GM06990 (cell line): ENCODE measurements around the gene SYT1.

Experiments
- DNase-seq: peaks from one replicate; pipeline ENCODE4 v3.0.0-alpha.2; 2011; ENCODE audit not compliant: insufficient read length; ENCODE audit errors: extremely low read depth
- H3K27me3 ChIP-seq: replicated peaks from 2 replicates; pipeline ENCODE4 v1.6.0; 2011; ENCODE audit warnings: low read length; ENCODE audit not compliant: control insufficient read depth, insufficient read depth
- H3K36me3 ChIP-seq: 2 replicates; pipeline ENCODE4 v1.5.1; 2011; ENCODE audit warnings: low read length; ENCODE audit not compliant: control insufficient read depth, insufficient read depth
- H3K4me3 ChIP-seq: replicated peaks from 2 replicates; pipeline ENCODE4 v1.5.1; 2011; ENCODE audit warnings: low read depth, mild to moderate bottlenecking, control low read depth, low read length
- TF ChIP-seq, protein P1 (sequence below): IDR thresholded peaks from 2 replicates; pipeline ENCODE4 v1.5.1; 2011; ENCODE audit warnings: low read length, control low read depth, mild to moderate bottlenecking, inconsistent platforms; ENCODE audit not compliant: insufficient read depth, poor library complexity, severe bottlenecking

The SYT1 gene

DNA sequence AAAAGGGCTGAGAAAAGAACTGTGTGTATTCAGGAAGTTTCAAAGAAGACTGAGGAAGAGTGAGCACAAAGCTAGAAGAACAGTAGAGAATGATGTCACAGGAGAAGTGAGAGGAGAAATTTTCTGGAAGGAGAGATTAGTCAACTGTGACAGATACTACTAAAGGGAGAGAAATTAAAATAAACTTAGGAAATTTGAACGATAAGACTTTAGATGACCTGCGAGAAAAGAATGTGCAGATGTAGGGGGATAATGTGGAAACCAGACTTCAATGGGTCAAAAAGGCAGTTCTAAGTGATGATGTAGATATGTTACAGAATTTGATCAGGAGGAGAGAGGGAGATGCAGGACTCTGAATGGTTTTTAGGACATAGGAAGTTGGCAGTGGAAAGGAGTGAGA is 287.4 kb downstream of the SYT1 start:
- TF ChIP-seq, protein P1, sequence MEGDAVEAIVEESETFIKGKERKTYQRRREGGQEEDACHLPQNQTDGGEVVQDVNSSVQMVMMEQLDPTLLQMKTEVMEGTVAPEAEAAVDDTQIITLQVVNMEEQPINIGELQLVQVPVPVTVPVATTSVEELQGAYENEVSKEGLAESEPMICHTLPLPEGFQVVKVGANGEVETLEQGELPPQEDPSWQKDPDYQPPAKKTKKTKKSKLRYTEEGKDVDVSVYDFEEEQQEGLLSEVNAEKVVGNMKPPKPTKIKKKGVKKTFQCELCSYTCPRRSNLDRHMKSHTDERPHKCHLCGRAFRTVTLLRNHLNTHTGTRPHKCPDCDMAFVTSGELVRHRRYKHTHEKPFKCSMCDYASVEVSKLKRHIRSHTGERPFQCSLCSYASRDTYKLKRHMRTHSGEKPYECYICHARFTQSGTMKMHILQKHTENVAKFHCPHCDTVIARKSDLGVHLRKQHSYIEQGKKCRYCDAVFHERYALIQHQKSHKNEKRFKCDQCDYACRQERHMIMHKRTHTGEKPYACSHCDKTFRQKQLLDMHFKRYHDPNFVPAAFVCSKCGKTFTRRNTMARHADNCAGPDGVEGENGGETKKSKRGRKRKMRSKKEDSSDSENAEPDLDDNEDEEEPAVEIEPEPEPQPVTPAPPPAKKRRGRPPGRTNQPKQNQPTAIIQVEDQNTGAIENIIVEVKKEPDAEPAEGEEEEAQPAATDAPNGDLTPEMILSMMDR, result no peak
- no peak overlapping the region for H3K4me3 ChIP-seq
- H3K27me3 ChIP-seq, result no peaks in the 10 kb centered on the region
- DNase-seq, result no peak
- no peaks in the 10 kb centered on the region for H3K36me3 ChIP-seq

DNA sequence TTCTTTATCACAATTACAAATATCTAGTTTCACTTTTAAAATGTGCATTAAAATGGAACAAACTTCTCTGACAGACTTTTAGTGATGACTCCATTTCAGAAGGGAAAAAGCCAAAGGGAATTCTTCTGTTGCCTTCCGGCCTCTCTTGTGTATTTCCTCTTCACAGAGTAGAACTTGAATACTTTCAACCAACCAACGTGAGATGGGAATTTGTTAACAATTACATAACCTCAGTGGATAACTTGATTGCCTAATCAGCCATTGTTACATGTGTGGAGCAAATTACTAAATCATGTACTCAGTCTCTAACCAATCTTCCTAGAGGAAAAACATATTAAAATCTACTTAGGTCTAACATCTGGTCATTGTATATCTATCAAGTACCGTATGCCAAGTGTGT is 291.1 kb downstream of the SYT1 start:
- Histone ChIP-seq H3K36me3 (no peaks in the 10 kb centered on the region), H3K27me3 (no peaks in the 10 kb centered on the region), H3K4me3 (no peak overlapping the region)
- no peak for DNase-seq
- TF ChIP-seq, protein P1, result no peak

DNA sequence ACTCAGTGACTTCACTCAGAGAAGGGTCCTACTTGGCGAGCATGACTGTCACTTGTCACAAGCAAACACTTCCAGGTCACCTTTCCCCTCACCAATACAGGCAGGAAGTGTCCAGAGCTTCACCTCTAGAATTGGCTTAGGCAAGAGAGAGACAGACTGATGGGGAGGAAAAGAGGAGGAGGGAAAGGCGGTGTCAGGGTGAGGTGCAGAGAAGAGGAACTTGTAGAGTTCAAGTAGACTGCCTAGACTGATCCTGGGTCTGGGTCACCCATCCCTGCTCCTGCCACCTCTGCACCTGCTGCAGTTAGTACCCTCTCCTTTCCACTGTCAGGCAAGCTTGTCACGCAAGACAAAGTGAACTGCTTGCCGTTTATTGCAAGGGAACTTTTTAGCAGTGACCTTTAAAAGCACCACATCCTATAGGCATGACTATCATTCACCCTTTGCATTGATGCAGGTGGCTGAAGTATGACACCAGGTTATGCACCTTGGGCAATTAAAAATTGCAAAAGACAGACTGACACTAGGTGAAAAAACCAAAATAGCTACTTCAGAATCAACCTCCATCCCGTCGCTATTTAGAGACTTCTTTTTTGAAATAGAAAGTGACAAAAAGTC is 292.4 kb downstream of the SYT1 start:
- no peak overlapping the region for H3K4me3 ChIP-seq
- DNase-seq, result no peak
- H3K36me3 ChIP-seq, result no peaks in the 10 kb centered on the region
- TF ChIP-seq, protein P1, result no peak
- H3K27me3 ChIP-seq, result no peaks in the 10 kb centered on the region

DNA sequence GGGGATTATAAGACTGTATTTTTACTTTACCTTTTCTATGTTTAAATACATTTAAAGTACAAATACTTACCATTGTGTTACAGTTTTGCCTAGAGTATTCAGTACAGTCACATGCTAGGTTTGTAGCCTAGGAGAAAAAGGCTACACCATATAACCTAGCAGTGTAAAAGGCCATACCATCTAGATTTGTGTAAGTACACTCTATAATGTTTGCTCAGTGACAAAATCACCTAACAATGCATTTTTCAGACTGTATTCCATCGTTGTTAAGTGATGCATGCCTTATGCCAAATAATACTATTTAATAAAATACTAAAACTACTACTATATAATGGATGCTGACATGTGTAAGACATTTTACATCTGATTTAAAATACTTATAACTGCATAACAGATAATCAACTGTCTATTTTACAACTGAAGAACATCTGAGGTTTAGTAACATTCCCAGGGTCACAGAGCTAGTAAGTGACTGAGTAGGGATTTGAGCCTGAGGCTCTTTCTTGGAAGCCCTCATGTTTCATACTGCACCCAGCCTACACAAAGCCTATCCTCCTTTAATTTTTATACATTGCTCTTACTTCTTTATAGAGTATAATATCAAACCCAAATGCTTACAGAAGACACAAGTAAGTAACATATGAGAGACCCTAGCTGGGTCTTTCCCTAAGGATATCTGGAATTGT is 296.8 kb downstream of the SYT1 start:
- H3K36me3 ChIP-seq, result no peaks in the 10 kb centered on the region
- no peak overlapping the region for H3K4me3 ChIP-seq
- no peaks in the 10 kb centered on the region for H3K27me3 ChIP-seq
- DNase-seq, result no peak
- TF ChIP-seq, protein P1, result no peak

DNA sequence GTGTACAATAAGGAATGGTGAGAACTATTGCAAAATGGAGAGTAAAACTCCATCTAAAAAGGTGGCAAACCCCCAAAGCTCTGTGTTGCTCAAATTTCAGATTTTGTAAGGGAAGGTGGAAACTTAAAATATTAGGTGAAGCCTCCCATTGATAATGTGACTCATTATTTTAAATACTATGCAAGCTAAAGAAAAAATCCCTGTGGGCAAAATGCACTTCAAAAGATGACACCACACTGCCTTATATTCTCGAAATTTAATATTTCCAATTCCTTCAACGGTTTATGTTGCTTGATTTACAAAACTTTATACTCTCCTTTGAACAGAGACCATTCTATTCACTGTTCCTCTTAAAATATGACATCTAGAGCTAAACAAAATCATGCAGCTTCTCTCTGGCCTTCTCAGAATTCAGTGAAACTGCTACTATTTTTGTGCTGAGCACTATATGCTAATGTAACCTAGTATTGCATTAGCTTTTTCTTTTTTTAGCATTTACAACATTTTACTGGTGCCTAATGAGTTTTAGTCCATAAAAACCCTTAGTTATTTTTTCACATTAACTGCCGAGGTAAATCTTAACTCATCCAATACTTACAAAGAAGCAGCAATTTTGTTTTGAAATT is 297.7 kb downstream of the SYT1 start:
- no peak for DNase-seq
- Histone ChIP-seq H3K4me3 (no peak overlapping the region), H3K36me3 (no peaks in the 10 kb centered on the region), H3K27me3 (no peaks in the 10 kb centered on the region)
- TF ChIP-seq, protein P1, result no peak
